CD4-positive, alpha-beta T cell (primary cell): Measurements from ENCODE around the gene NAT10. TPM values are rescaled to one million over a fixed set of nuclear protein-coding genes. Genes with fewer than 3 reads are reported as not detected.

Source experiments
- ATAC-seq: fragments of 200-7000 bp; cut with Tn5 transposase; one replicate; pipeline ENCODE4 v1.10.0; 2022; ENCODE audit warnings: mild to moderate bottlenecking; ENCODE audit not compliant: poor library complexity
- CTCF ChIA-PET: fragments of 350-600 bp; sonication (Branson Sonifier 250); formaldehyde crosslinking; loops from one replicate; lab custom pipeline; 2021; ENCODE audit warnings: antibody characterized with exemption, inconsistent platforms; lab: Charles Lee
- POLR2A ChIA-PET: fragments of 350-600 bp; sonication (Branson Sonifier 250); formaldehyde crosslinking; loops from one replicate; lab custom pipeline; 2021; ENCODE audit warnings: antibody characterized with exemption, inconsistent platforms; lab: Charles Lee
- DNase-seq, 14 experiments: peaks; one replicate each; pipeline ENCODE4 v3.0.0-alpha.2; 2013 to 2020; ENCODE audit warnings: mixed read lengths in 2 of 14
- H3K27ac ChIP-seq, 2 donors: one replicate each; pipeline versions ENCODE4 v1.5.1 to v1.7.0; 2013; ENCODE audit warnings: low read length in 2 of 2, low read depth in 1 of 2, mild to moderate bottlenecking in 1 of 2
- H3K27me3 ChIP-seq, 2 experiments: 1 replicate in 1 of 2; 2 replicates in 1 of 2; pipeline versions ENCODE4 v1.6.1 to v1.7.0; 2013; ENCODE audit warnings: low read length in 2 of 2, control low read depth in 1 of 2, mild to moderate bottlenecking in 1 of 2, moderate library complexity in 1 of 2; ENCODE audit not compliant: insufficient read depth in 2 of 2, control insufficient read depth in 1 of 2
- H3K36me3 ChIP-seq: one replicate; pipeline ENCODE4 v1.6.1; 2013; ENCODE audit warnings: low read length, control low read depth; ENCODE audit not compliant: insufficient read depth
- H3K4me1 ChIP-seq: one replicate; pipeline ENCODE4 v1.6.1; 2013; ENCODE audit warnings: low read length, control low read depth; ENCODE audit not compliant: insufficient read depth
- H3K4me3 ChIP-seq: one replicate; pipeline ENCODE4 v1.5.1; 2013; ENCODE audit warnings: mild to moderate bottlenecking, low read length, moderate library complexity
- H3K9me3 ChIP-seq, 2 experiments: 1 replicate in 1 of 2; 2 replicates in 1 of 2; pipeline versions ENCODE4 v1.6.1 to v1.7.0; 2013; ENCODE audit warnings: low read length in 2 of 2, mild to moderate bottlenecking in 2 of 2, control low read depth in 1 of 2, moderate library complexity in 1 of 2; ENCODE audit not compliant: control insufficient read depth in 1 of 2, insufficient read depth in 1 of 2
- H3K27ac Mint-ChIP-seq: one replicate; pipeline ENCODE4 v1.8.0; 2020; ENCODE audit warnings: mixed read lengths
- H3K27me3 Mint-ChIP-seq: one replicate; pipeline ENCODE4 v1.8.0; 2021; ENCODE audit warnings: mixed read lengths
- H3K36me3 Mint-ChIP-seq: one replicate; pipeline ENCODE4 v1.8.0; 2021; ENCODE audit warnings: low read depth, mixed read lengths
- H3K4me1 Mint-ChIP-seq: one replicate; pipeline ENCODE4 v1.8.0; 2021; ENCODE audit warnings: low read depth, mixed read lengths
- H3K4me3 Mint-ChIP-seq: one replicate; pipeline ENCODE4 v1.8.0; 2020; ENCODE audit warnings: mild to moderate bottlenecking, mixed read lengths
- H3K9me3 Mint-ChIP-seq: one replicate; pipeline ENCODE4 v1.8.0; 2020; ENCODE audit warnings: mixed read lengths
- CTCF ChIP-seq: fragments of 200-600 bp; IDR thresholded peaks from one replicate; pipeline ENCODE4 v1.8.0; 2022; ENCODE audit warnings: antibody characterized with exemption, mild to moderate bottlenecking
- intact Hi-C, 2 experiments: fragments of 100-400 bp; cut with DNase I in 1 of 2; cut with micrococcal nuclease in 1 of 2; formaldehyde crosslinking; loops; one replicate each; pipeline versions ENCODE4 v1.15.1 to v1.9.0; 2023 to 2025; cut with DNase I, micrococcal nuclease
- total RNA-seq, 174 experiments: library from RNA in 2 of 174; stranded (reverse) in 2 of 174; gene quantifications; one replicate each; pipeline ENCODE4 v1.2.3 and lab custom pipeline; 2021 to 2026

The NAT10 gene
- total RNA-seq, 2 experiments from 2014 or later = 50.1 to 55.6 TPM

- intact Hi-C loops = no loop called here
- Mint-ChIP-seq H3K4me3 (no peak overlapping the region), H3K4me1 (no peaks in the 10 kb centered on the region), H3K27me3 (no peaks in the 10 kb centered on the region), H3K9me3 (no peaks in the 10 kb centered on the region), H3K36me3 (peaks cover 87% of the 10 kb centered on the region), H3K27ac (no peak overlapping the region)
- no peaks in the 10 kb centered on the region for H3K27me3 ChIP-seq
- ChIA-PET CTCF (no interaction called here), POLR2A (no interaction called here)
- DNase-seq (no peak), ATAC-seq (no peak)
- no peak overlapping the region for H3K27ac ChIP-seq
- H3K9me3 ChIP-seq = no peaks in the 10 kb centered on the region
- peaks cover 92% of the 10 kb centered on the region for H3K36me3 ChIP-seq
- TF ChIP-seq CTCF = no peak
- H3K4me3 ChIP-seq = no peak overlapping the region
- no peaks in the 10 kb centered on the region for H3K4me1 ChIP-seq
These were observed 15.2 kb downstream of the NAT10 start for GRCh38 chr11:34120651-34121050.

GRCh38 chr11:34124885-34125668, 19.6 kb downstream of the NAT10 start:
- Mint-ChIP-seq H3K27ac (no peak overlapping the region), H3K4me1 (no peaks in the 10 kb centered on the region), H3K4me3 (no peak overlapping the region), H3K36me3 (peaks cover 93% of the 10 kb centered on the region), H3K9me3 (no peaks in the 10 kb centered on the region), H3K27me3 (no peaks in the 10 kb centered on the region)
- ATAC-seq = no peak
- ChIA-PET CTCF (no interaction called here), POLR2A (no interaction called here)
- intact Hi-C loops = no loop called here
- TF ChIP-seq CTCF = no peak
- Histone ChIP-seq H3K27me3 (no peaks in the 10 kb centered on the region), H3K4me1 (no peaks in the 10 kb centered on the region), H3K4me3 (no peak overlapping the region), H3K27ac (no peak overlapping the region), H3K9me3 (no peaks in the 10 kb centered on the region), H3K36me3 (peaks cover 79% of the 10 kb centered on the region)
- DNase-seq = no peak

- intact Hi-C loops = no loop called here
- peaks cover 94% of the 10 kb centered on the region for H3K36me3 Mint-ChIP-seq
- Histone ChIP-seq H3K9me3 (no peaks in the 10 kb centered on the region), H3K4me3 (no peak overlapping the region), H3K27ac (no peak overlapping the region), H3K36me3 (peaks cover 80% of the 10 kb centered on the region), H3K4me1 (no peaks in the 10 kb centered on the region), H3K27me3 (no peaks in the 10 kb centered on the region)
- ChIA-PET POLR2A (no interaction called here), CTCF (no interaction called here)
- no peak overlapping the region for H3K27ac Mint-ChIP-seq
- H3K27me3 Mint-ChIP-seq = no peaks in the 10 kb centered on the region
- ATAC-seq (no peak), DNase-seq (no peak)
- no peak for TF ChIP-seq CTCF
- H3K4me1 Mint-ChIP-seq = no peaks in the 10 kb centered on the region
- no peak overlapping the region for H3K4me3 Mint-ChIP-seq
- H3K9me3 Mint-ChIP-seq = no peaks in the 10 kb centered on the region
These were observed 21.8 kb downstream of the NAT10 start for GRCh38 chr11:34126959-34127848.
